Liver (tissue), 3 donors: ENCODE data around the gene CD163L1.

Experiments
- FOXA1 ChIP-seq: IDR thresholded peaks from 2 replicates; pipeline ENCODE4 v1.6.1; 2016; ENCODE audit warnings: antibody characterized with exemption
- MAX ChIP-seq: IDR thresholded peaks from 2 replicates; pipeline ENCODE4 v1.6.1; 2016; ENCODE audit warnings: antibody characterized with exemption
- RAD21 ChIP-seq, 2 donors: IDR thresholded peaks; 2 replicates each; pipeline ENCODE4 v1.6.1; 2016; ENCODE audit warnings: antibody characterized with exemption in 2 of 2, mild to moderate bottlenecking in 2 of 2
- REST ChIP-seq: IDR thresholded peaks from 2 replicates; pipeline ENCODE4 v1.6.1; 2016; ENCODE audit warnings: antibody characterized with exemption, mild to moderate bottlenecking
- TF ChIP-seq, protein P1 (sequence below): fragments of 150-350 bp; IDR thresholded peaks from 2 replicates; pipeline ENCODE4 v1.5.1; 2017; ENCODE audit warnings: improper control_type of control experiment, low read depth, low read length; ENCODE audit not compliant: missing input control
- donor health status: healthy.
- donor health status: healthy.

- TF ChIP-seq, protein P1, sequence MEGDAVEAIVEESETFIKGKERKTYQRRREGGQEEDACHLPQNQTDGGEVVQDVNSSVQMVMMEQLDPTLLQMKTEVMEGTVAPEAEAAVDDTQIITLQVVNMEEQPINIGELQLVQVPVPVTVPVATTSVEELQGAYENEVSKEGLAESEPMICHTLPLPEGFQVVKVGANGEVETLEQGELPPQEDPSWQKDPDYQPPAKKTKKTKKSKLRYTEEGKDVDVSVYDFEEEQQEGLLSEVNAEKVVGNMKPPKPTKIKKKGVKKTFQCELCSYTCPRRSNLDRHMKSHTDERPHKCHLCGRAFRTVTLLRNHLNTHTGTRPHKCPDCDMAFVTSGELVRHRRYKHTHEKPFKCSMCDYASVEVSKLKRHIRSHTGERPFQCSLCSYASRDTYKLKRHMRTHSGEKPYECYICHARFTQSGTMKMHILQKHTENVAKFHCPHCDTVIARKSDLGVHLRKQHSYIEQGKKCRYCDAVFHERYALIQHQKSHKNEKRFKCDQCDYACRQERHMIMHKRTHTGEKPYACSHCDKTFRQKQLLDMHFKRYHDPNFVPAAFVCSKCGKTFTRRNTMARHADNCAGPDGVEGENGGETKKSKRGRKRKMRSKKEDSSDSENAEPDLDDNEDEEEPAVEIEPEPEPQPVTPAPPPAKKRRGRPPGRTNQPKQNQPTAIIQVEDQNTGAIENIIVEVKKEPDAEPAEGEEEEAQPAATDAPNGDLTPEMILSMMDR = no peak
- no peak for TF ChIP-seq REST
- no peak for TF ChIP-seq FOXA1
- TF ChIP-seq MAX = no peak
- no peak for TF ChIP-seq RAD21 (IDR thresholded peaks at IDR 0.05)
Observed at GRCh38 chr12:7486512-7486911, 42.6 kb upstream of the CD163L1 start.
